Left renal cortex interstitium (tissue), 4 donors: ENCODE measurements around the gene LRP2. TPM values are rescaled to one million over a fixed set of nuclear protein-coding genes. Genes with fewer than 3 reads are reported as not detected.
A peak's percentile ranks its signal among the peaks of the same experiment; 100 is the strongest.
"Not testable (repeated sequence)": the region's sequence is repeated elsewhere in the genome, so short reads cannot be mapped to it uniquely, and the experiment has no call there.

Experiments used
- DNase-seq, 4 donors: peaks; one replicate each; pipeline ENCODE4 v3.0.0-alpha.2; 2013; ENCODE audit warnings: low read depth in 4 of 4, low spot score in 2 of 4, missing footprints in 1 of 4
- polyA plus RNA-seq, 4 donors: library from polyadenylated mRNA; unstranded; fragments of 120-200 nt; gene quantifications; one replicate each; pipeline ENCODE4 v1.2.1, GENCODE V29; 2013; ENCODE audit not compliant: insufficient read length in 4 of 4

LRP2 gene
- polyA plus RNA-seq, 4 donors: 90.5 to 211 (median 153) TPM

DNA sequence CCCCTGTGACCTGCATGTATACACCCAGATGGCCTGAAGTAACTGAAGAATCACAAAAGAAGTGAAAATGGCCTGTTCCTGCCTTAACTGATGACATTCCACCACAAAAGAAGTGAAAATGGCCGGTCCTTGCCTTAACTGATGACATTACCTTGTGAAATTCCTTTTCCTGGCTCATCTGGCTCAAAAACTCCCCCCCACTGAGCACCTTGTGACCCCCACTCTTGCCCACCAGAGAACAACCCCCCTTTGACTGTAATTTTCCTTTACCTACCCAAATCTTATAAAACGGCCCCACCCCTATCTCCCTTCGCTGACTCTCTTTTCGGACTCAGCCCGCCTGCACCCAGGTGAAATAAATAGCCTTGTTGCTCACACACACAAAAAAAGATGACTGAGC lies 225.9 kb downstream of the LRP2 start:
- not testable (repeated sequence) for DNase-seq

DNA sequence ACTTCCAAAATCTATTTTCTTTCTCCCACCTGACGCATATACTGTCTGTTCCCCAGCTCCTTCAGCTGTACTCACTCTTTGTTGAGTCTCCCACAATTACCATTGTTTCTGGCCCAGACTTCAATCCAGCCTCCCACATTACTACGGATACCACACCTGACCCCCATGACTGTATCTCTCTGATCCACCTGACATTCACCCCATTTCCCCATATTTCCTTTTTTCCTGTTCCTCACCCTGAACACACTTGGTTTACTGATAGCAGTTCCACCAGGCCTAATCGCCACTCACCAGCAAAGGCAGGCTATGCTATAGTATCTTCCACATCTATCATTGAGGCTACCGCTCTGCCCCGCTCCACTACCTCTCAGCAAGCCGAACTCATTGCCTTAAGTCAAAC lies 228.1 kb downstream of the LRP2 start:
- not testable (repeated sequence) for DNase-seq

DNA sequence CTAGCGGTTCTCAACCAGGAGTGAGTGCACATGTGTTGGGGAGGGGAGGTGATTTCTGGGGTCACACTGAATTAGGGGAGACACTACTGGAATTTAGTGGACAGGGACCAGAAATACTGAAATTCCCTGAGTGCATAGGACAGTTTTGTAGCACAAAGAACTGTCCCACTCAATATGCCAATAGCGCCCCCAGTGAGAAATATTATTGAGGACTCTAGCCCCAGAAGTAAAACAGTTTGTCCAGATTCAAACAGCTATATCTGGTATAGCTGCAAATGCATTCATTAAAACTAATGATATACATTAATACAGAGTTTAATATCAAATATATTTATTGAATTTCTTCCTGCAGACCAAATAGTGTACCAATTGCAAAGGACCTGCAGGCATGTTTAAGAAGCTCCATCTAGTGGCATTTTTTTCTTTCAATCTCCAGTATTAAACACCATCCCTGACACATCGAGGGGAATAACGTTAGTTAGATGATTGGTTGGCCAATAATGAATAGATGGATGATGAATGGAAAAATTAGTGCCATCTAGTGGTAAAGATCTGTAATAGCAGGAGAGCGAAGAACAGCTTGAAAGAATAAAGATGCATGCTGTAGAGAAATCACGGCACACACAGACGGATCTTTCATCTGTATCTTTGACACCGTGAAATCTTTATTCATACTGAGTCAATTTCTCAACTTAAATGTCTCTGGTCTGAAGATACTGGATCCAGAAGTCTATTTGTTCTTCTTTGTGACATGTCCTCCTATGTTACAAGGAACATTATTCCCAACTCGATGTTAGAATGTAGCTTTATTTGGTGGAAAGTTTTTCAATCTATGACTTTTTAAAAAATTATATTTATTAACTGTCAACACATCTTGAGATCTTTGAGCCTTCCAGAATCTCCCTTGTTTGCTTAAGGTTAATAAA lies 230.5 kb downstream of the LRP2 start:
- DNase-seq: peak in 1 of 4 donors; percentile 5

DNA sequence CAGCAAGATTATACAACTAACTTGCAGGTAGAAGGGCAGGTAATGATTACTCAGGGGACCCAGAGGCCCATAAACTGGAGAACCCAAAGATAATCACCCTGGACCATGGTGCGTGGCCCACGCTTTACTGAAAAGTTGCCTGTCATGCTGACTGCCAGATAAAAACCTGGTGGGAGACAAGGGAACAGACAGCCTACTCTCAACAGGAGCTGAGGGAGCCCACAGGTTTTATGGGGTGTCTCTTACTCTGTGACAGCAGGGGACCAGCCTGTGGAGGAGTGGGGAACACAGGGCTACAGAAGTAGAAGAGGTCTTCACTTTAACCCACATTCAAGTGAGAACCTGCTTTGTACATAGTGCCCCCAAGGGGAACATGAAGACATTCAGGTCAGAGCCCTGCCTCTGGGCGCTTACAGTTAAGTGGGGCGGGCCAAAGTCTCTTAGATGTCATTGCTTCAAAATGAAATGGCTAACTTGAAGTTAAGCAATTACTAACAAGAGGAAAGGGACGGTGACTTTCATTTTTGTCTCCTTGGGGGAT lies 232.6 kb downstream of the LRP2 start:
- DNase-seq: no peak

DNA sequence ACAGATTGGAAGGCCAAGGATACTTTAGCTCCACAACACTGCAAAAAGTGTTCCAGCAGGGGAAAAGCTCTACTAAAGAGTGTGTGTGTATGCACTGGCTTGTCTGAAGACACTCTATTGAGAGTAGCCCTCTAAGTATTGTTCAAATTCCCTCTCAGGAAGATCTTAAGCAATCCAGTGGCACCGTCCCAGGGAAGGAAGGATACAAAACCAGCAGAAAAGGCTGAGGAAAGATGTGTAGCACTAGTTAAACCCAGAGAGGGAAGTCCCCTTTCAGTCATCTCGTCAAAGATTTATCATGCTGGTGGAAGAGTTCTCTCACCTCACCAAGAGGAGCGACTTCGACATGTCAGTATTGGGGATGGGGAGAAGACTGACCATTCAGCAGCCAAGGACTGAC lies 242.5 kb downstream of the LRP2 start:
- DNase-seq: no peak

DNA sequence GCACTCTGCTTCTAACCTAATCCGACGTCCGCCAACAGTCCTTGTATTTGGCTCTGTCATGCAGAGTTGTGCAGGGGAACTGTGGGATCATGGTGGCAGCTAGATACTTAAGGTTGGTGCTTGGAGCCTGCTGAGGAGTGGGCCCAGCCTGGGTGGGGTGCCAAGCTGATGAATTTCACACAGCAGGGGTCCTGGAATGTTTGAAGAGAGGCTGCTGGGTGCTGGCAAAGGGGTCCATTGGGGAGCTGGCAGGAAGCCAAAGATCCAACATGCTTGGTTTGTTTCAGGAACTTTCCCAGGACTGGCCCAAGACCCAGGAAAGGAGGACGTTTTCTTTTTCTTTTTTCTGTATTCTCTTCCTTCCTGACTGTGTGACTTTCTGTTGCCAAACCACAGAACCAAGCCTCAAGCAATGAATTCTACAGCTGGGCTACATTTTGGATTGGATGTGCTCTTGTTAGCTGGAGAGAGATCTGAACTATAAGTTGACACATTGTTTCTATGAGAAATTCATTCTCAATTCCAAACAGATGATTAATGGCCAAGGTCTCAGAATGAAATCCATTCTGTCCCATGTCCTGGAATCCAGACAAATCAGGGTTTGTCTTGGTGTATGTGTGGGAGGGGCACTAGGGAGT lies 243.1 kb downstream of the LRP2 start:
- no peak for DNase-seq

DNA sequence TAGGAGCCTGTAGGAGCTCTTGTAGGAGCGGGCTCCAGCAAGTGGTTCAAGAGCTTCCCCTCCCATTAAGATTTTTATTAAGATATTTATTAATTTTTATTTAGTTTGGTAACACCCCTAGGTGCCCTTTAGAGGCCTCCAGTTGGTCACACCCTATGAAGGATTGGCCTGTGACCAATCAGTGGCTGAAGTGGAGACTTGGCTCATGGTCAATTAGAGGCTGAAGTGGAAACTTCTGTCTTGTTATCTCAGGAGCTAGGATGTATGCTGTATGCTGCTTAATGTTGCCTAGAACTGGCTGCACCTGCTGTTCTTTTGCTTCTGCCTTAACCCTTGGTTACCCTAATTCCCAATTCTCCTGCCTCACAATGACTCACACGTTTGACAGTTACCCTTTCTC lies 244.3 kb downstream of the LRP2 start:
- no peak for DNase-seq

DNA sequence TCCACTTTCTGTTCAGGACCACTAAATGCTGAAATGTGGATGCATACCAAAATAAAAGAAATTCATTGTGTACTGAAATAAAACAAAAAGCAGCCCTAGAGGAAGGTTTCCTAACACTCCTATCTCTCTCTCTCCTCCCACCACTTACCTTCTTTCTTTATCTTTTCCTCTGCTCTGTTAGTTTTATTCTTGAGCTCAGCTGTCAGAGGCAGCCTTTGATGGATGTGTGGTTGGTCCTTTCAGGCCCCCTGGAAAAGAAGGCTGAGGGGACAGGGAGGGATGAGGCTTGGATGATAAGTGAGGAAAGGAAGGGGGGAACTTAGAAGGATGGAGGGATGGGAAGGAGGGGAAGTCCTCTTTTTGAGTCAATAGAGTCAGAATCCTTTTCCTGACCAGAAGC lies 245.3 kb downstream of the LRP2 start:
- no peak for DNase-seq

DNA sequence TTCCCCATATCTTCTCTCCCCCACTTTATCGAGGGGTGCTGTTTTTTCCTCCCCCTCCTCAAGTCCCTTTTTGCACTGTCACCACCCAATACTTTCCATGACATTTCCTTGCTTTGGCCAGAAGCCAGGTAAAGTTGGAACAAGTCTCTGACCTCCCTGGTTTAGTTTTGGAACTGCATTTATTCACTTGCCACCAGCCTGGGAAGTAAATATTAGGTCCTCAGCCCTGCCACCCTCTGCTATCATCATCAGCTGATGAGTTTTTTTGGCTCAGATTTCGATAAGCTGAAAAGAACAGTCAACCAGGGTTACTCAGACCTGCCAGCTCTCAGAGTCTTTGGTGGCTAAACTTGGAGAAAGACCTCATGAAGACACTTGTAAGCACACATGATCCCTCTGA lies 246.0 kb downstream of the LRP2 start:
- DNase-seq: no peak

DNA sequence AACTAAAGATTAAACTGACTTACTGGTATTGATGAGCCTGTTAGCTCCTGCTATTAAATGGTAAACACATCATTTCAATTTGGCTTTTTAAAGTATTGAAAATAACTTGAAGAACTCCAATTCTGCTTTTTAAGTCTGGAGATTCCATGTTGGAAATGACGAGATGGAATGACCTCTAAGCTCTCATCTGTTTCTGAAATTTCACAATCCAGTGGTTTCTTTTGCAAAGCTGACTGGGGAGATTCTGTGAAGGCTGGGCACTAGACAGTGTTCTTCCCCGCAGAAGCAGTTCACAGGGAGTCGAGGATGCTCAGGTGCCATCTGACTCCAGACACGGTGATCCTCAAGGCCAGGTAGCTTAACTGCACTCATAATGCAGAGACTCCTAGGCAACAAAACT lies 248.3 kb downstream of the LRP2 start:
- DNase-seq: no peak

DNA sequence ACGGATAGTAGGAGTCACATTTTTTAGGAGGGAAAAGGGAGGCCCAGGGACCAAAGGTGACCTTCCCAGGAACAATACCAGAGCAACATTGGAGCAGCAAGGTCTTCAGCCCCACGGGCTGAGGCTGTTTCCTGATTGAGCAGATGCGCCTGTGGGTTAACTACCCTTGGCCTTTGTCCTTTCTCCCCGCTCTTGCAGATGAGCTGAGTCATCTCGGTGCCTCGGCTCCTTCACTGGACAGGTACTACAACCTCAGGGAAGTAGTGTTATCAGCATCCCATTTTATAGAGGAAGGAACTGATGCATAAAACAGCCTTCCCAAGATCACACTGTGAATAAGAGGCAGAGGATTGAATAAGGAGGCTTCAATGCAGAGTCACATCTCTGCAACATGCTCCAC lies 249.5 kb downstream of the LRP2 start:
- no peak for DNase-seq

DNA sequence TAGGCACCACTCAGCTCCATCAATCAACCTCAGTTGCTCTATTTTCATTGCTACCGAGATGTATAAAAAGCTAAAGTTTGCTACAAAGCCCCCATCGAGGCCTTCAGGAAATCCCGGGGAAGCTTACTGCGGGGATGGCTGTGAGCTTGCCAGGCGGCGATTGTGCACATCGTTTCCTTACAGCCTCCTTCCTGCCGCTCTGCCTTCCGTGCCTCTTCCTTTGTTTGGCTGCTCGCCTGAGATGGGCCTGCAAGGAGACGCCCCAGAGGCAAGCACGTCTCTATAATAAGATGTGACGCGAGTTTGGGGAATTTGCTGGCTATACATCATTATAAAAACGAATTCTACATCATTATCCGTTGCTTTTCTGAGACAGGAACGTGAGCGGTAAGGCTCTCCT lies 251.4 kb downstream of the LRP2 start:
- no peak for DNase-seq

DNA sequence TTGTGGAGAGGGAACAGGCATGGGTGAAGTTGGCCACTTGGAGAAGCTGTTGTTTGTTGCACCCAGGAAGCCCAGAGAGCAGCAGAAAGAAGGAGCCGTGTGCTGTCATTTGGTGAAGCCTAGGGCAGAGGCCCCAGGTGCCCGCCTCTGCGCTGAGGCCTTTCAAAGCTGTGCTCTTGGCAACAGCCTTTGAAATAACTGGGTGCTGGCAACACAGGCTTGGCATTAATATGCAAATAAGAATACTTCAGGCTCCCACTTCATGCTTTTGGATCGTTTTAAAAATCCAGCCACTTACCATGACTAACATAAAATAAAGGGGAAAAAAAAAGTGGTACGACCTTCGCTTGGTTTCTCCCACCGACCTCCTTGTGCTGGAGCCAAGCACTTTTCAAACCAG lies 251.9 kb downstream of the LRP2 start:
- DNase-seq: no peak

DNA sequence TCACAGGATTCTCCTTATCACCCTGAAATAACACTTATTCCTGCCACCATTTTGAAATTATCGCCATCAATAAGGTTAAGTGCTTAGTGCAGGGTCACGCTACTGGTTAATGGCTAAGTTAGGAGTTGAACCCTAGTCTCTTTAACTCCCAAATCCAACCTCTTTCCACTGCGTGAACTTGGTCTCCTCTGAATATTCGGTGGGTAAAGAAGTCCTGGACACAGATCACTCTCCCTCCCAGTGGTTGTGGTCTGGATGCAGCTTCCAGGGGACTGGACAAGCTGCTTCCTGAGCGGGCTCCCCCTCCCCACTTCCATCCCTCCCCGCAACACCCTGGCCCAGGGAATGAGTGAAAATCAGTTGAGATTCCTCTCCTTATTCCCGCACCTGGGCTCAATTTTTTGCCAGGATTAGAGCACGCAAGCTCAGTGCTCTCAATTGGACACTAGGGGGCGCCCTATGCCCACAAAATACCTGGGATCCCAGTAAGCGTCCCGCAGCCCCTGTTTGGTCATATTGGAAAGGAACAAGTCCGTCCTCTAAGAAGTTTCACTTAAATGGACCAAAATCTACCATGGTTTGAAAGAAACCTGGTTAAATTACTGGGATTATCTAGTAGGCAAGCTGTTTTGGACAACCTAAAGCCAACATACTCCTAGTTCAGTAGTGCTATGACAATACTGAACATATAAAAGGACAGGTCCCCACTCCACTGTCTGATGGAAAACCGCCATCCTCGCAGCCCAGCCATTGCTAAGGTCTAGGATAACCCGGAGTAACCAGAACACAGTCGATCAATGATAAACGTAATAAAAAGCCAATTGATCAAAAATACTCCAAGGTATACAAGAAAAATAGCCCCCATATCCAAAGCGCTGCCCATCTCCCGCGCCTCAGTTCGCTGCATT lies 252.6 kb downstream of the LRP2 start:
- peak; percentile 17 to 67 (median 58) for DNase-seq

DNA sequence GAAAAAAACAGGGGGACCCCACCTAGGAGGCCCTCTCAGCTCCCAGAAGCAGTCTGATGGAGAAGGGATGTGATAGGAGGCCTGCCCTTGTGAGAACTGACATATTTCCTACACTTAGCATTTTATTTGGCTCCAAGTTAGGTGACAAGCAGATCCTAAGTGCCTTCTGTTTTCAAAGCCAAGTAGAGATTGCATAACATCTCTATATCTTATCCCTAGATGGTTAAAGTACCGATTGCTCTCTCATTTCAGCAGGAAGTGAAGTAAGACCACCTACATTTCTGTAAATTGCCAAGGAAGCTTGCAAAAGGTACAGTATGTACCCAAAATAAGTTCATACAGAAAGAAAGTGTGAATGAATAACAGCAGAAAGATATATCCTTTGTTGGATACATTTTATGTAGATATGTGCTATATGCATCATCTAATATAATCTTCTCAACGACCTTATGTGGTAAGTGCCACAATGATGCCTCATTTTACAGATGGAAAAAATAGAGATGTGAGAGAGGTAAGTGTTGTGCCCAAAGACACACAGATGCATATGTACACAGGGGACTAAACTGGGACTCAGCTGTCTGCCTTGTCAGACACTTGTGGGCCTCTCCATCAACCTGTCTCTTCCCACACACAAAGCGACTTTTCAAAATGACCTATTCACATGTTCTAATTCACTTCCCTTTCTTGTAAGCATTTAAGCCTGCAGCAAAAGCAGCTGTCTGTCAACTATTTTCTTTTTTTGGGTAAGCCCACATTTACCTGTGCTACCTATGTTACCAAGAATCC lies 254.0 kb downstream of the LRP2 start:
- no peak for DNase-seq

DNA sequence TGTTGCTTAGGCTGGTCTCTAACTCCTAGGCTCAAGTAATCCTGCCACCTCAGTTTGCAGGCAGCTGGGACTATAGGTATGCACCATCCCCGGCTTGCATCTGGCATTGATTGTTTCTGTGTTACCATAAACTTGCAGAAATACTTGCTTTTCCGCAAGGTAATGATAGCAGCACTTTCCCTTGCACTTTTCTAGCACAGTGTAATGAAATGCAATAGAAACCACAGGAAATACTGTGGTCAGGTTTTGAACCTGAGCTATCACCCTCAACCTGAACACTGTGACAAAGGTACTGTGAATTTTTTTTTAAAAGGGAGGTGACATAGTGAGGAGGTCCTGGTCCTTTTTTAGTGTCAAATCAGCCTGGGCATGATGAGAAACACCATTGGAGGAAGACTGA lies 254.7 kb downstream of the LRP2 start:
- DNase-seq: no peak

DNA sequence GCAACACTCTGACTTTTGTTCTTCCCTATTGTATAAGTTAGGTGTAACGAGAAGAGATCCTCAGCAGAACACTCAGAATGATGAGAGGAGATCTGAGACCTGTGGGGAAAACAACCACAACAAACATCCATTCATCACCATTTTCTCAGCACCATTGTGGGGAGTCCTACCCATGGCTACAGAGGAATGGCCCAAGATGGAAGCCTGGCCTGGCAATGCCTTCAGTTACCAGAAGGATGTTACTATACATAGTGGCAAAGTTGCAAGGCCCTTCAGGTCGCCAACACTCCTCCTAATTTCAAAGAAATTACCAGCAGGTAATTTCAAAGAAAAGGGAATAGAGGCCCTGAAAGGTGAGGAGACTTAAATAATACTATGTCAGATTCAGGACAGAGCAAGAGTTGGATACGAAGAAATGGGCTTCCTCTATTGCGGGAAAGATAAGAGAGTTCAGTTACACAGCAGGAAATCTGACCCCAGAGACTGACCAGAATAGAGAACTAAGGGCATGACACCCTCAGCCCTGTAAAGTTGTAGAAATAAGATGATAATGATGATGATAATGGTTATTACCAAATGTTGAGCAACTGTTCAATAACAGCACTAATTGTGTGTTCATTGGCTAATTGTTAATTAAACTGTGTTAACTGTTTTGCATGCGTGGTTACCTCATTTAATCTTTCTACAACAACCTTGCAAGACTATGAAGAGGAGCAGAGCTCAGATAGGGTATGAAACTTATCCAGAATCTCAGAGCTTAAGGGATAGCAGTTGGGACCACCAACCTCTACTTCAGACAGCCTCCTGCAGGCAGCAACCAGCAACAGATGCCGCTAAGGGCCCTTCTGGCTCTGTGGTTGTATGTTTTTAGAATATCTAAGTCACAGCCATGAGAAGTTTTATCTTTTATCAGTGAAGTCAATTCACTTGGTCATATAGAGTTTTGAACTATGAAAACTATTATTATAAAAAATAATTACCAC lies 255.5 kb downstream of the LRP2 start:
- no peak for DNase-seq

DNA sequence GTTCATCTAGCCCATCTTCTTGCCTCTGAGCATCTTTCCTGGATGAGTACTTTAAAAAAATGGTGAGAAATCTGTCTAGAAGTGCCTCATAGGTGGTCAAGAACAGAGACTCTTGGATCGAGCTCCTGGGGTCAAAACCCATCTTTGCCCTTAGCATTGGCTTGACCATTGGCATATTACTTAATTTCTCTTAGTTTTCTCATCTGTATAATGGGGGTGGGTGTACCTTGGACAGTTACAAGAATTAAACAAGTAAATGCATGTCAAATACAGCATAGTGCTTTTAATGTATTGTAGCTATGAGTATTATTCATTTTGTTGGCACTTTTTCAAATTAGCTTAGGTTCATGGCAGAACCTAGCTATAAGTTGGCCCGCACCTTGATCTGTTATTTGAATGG lies 256.2 kb downstream of the LRP2 start:
- no peak for DNase-seq

DNA sequence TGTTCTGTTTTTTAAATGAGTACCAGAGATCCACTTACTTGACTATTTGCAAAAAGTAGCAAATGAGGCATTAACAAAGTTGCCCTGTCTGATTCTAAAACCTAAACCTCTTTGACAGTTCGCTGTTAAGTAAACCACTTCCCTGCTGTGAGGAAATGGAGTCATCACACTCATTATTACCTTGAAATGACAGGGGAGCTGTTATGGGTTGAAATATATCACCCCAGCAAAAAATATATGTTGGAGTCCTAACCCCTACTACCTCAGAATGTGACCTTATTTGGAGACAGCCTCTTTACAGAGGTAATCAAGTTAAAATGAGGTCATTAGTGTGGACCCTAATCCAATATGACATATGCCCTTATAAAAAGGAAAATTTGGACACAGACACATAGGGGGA lies 256.9 kb downstream of the LRP2 start:
- no peak for DNase-seq
